Mesendoderm (in vitro differentiated cells): ENCODE data around the gene ADAM33.

Experiments used
- DNase-seq: peaks from one replicate; pipeline ENCODE4 v3.0.0; 2013
- H2AK5ac ChIP-seq: 2 replicates; pipeline ENCODE4 v1.6.1; 2013; ENCODE audit warnings: low read length, inconsistent platforms
- H2BK120ac ChIP-seq: 2 replicates; pipeline ENCODE4 v1.6.1; 2013; ENCODE audit warnings: low read depth, mild to moderate bottlenecking, low read length, moderate library complexity, mixed read lengths
- H2BK15ac ChIP-seq: replicated peaks from 2 replicates; pipeline ENCODE4 v1.6.1; 2013; ENCODE audit warnings: low read depth, mild to moderate bottlenecking, moderate library complexity
- H2BK5ac ChIP-seq: 2 replicates; pipeline ENCODE4 v1.6.1; 2013; ENCODE audit warnings: low read length, inconsistent platforms
- H3K18ac ChIP-seq: 2 replicates; pipeline ENCODE4 v1.6.1; 2013; ENCODE audit warnings: mild to moderate bottlenecking, low read length, mixed read lengths
- H3K23ac ChIP-seq: one replicate; pipeline ENCODE4 v1.6.1; 2013; ENCODE audit warnings: low read length
- H3K27ac ChIP-seq: 2 replicates; pipeline ENCODE4 v1.5.1; 2013; ENCODE audit warnings: low read depth, mild to moderate bottlenecking, inconsistent platforms, low read length, moderate library complexity
- H3K27me3 ChIP-seq: 2 replicates; pipeline ENCODE4 v1.6.1; 2013; ENCODE audit warnings: low read length, control low read depth, mild to moderate bottlenecking, inconsistent platforms; ENCODE audit not compliant: insufficient read depth, poor library complexity
- H3K36me3 ChIP-seq: 2 replicates; pipeline ENCODE4 v1.6.1; 2013; ENCODE audit warnings: low read length, inconsistent platforms; ENCODE audit not compliant: control insufficient read depth, insufficient read depth
- H3K4ac ChIP-seq: one replicate; pipeline ENCODE4 v1.6.1; 2013; ENCODE audit warnings: low read depth, mild to moderate bottlenecking, low read length, moderate library complexity
- H3K4me1 ChIP-seq: 2 replicates; pipeline ENCODE4 v1.6.1; 2013; ENCODE audit warnings: low read depth, low read length, inconsistent platforms; ENCODE audit not compliant: control insufficient read depth
- H3K4me2 ChIP-seq: 2 replicates; pipeline ENCODE4 v1.6.1; 2013; ENCODE audit warnings: low read length
- H3K4me3 ChIP-seq: 2 replicates; pipeline ENCODE4 v1.5.1; 2013; ENCODE audit warnings: mild to moderate bottlenecking, low read length
- H3K56ac ChIP-seq: one replicate; pipeline ENCODE4 v1.6.1; 2013; ENCODE audit warnings: low read length
- H3K79me1 ChIP-seq: 2 replicates; pipeline ENCODE4 v1.6.1; 2013; ENCODE audit warnings: low read length, inconsistent platforms
- H3K79me2 ChIP-seq: 2 replicates; pipeline ENCODE4 v1.6.1; 2013; ENCODE audit warnings: mild to moderate bottlenecking, low read length; ENCODE audit not compliant: control insufficient read depth, insufficient read depth
- H3K9ac ChIP-seq: 2 replicates; pipeline ENCODE4 v1.6.1; 2013; ENCODE audit warnings: low read length, inconsistent platforms
- H4K5ac ChIP-seq: one replicate; pipeline ENCODE4 v1.6.1; 2013; ENCODE audit warnings: low read length
- H4K8ac ChIP-seq: one replicate; pipeline ENCODE4 v1.6.1; 2013; ENCODE audit warnings: low read depth, mild to moderate bottlenecking, control low read depth, low read length, moderate library complexity
- WGBS: extraction: QIAGEN DNeasy Blood & Tissue Kit; methylation state at CpG from one replicate; pipeline ENCODE4 v1.1.7; 2013; ENCODE audit warnings: low lambda C conversion rate, missing lambda C conversion rate; ENCODE audit not compliant: insufficient coverage; ENCODE audit errors: extremely low coverage; 5-methylcytosine and 5-hydroxymethylcytosine counted together

Gene ADAM33

GRCh38 chr20:3699037-3699436, 17.2 kb upstream of the ADAM33 start:
- no peak overlapping the region for H3K23ac ChIP-seq
- no peak overlapping the region for H3K9ac ChIP-seq
- no peak overlapping the region for H3K4me3 ChIP-seq
- H3K56ac ChIP-seq = no peak overlapping the region
- no peak overlapping the region for H4K5ac ChIP-seq
- H4K8ac ChIP-seq = no peak overlapping the region
- no peak for DNase-seq
- H3K4ac ChIP-seq = no peak overlapping the region
- no CpG with 5 or more reads among the region's 16 CpGs for WGBS
- H2BK5ac ChIP-seq = no peak overlapping the region
- no peak overlapping the region for H3K18ac ChIP-seq
- no peaks in the 10 kb centered on the region for H3K79me2 ChIP-seq
- H3K27me3 ChIP-seq = no peaks in the 10 kb centered on the region
- no peaks in the 10 kb centered on the region for H3K79me1 ChIP-seq
- H3K4me2 ChIP-seq = no peak overlapping the region
- no peaks in the 10 kb centered on the region for H3K4me1 ChIP-seq
- no peak overlapping the region for H2BK15ac ChIP-seq
- no peaks in the 10 kb centered on the region for H3K36me3 ChIP-seq
- no peak overlapping the region for H3K27ac ChIP-seq
- no peak overlapping the region for H2BK120ac ChIP-seq
- H2AK5ac ChIP-seq = no peak overlapping the region

GRCh38 chr20:3698591-3699001, 16.8 kb upstream of the ADAM33 start:
- no peak overlapping the region for H3K9ac ChIP-seq

GRCh38 chr20:3697588-3698305, 15.9 kb upstream of the ADAM33 start:
- Histone ChIP-seq H3K27me3 (no peaks in the 10 kb centered on the region), H2BK15ac (no peak overlapping the region), H3K4me1 (no peaks in the 10 kb centered on the region), H3K4ac (no peak overlapping the region), H3K18ac (no peak overlapping the region), H3K79me1 (no peaks in the 10 kb centered on the region), H3K9ac (no peak overlapping the region), H2BK5ac (no peak overlapping the region), H3K79me2 (no peaks in the 10 kb centered on the region), H3K27ac (no peak overlapping the region), H3K36me3 (no peaks in the 10 kb centered on the region), H3K56ac (no peak overlapping the region), H4K8ac (no peak overlapping the region), H2AK5ac (no peak overlapping the region), H3K23ac (no peak overlapping the region), H3K4me2 (no peak overlapping the region), H3K4me3 (no peak overlapping the region), H4K5ac (no peak overlapping the region), H2BK120ac (no peak overlapping the region)
- WGBS = no CpG with 5 or more reads among the region's 18 CpGs
- no peak for DNase-seq

More at GRCh38 chr20:3698591-3699001, 16.8 kb upstream of the ADAM33 start:
- H2BK15ac ChIP-seq = no peak overlapping the region
- H3K27ac ChIP-seq = no peak overlapping the region
- no peak for DNase-seq
- no peaks in the 10 kb centered on the region for H3K27me3 ChIP-seq
- no peaks in the 10 kb centered on the region for H3K79me2 ChIP-seq
- no peak overlapping the region for H4K8ac ChIP-seq
- H3K4ac ChIP-seq = no peak overlapping the region
- no peak overlapping the region for H2AK5ac ChIP-seq
- no peak overlapping the region for H3K23ac ChIP-seq
- no peak overlapping the region for H3K4me3 ChIP-seq
- no peak overlapping the region for H2BK120ac ChIP-seq
- H3K56ac ChIP-seq = no peak overlapping the region
- no peak overlapping the region for H3K18ac ChIP-seq
- H3K36me3 ChIP-seq = no peaks in the 10 kb centered on the region
- H4K5ac ChIP-seq = no peak overlapping the region
- H3K4me1 ChIP-seq = no peaks in the 10 kb centered on the region
- no peak overlapping the region for H2BK5ac ChIP-seq
- H3K4me2 ChIP-seq = no peak overlapping the region
- no CpG with 5 or more reads among the region's 6 CpGs for WGBS
- H3K79me1 ChIP-seq = no peaks in the 10 kb centered on the region

- DNase-seq = no peak
- H3K9ac ChIP-seq = no peak overlapping the region
- H3K79me2 ChIP-seq = no peaks in the 10 kb centered on the region
- no CpG with 5 or more reads among the region's 15 CpGs for WGBS
- no peak overlapping the region for H2BK5ac ChIP-seq
- H3K4me2 ChIP-seq = no peak overlapping the region
- no peak overlapping the region for H3K27ac ChIP-seq
- no peak overlapping the region for H3K4me3 ChIP-seq
- H3K79me1 ChIP-seq = no peaks in the 10 kb centered on the region
- H3K4me1 ChIP-seq = no peaks in the 10 kb centered on the region
- no peak overlapping the region for H2BK15ac ChIP-seq
- H3K4ac ChIP-seq = no peak overlapping the region
- H3K36me3 ChIP-seq = no peaks in the 10 kb centered on the region
- H3K18ac ChIP-seq = no peak overlapping the region
- H4K5ac ChIP-seq = no peak overlapping the region
- H3K56ac ChIP-seq = no peak overlapping the region
- no peaks in the 10 kb centered on the region for H3K27me3 ChIP-seq
- H2AK5ac ChIP-seq = no peak overlapping the region
- H4K8ac ChIP-seq = no peak overlapping the region
- H3K23ac ChIP-seq = no peak overlapping the region
- no peak overlapping the region for H2BK120ac ChIP-seq
Measured at GRCh38 chr20:3696745-3697587, 15.2 kb upstream of the ADAM33 start.

DNA sequence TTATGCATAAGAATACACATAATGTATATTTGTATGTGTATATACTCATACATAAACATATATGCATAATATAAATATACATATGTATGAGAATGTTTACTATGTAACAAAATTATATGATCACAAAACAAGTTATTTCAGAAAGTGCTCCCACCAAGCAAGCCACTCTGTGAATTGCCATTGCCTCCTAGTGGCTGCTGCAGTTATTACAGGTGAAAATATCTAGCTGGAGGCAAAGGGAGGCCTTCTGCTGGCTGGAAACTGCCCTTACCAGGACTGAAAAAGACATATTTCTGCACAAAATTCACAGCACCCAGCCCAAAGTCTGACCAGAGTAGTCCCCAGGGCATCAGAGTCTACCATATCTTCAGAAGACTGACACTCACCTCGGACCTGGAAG, 14.4 kb upstream of the ADAM33 start:
- Histone ChIP-seq H4K8ac (no peak overlapping the region), H2BK5ac (no peak overlapping the region), H3K4me3 (no peak overlapping the region), H4K5ac (no peak overlapping the region), H3K36me3 (no peaks in the 10 kb centered on the region), H3K18ac (no peak overlapping the region), H3K56ac (no peak overlapping the region), H3K4me2 (no peak overlapping the region), H3K27ac (no peak overlapping the region), H3K23ac (no peak overlapping the region), H3K79me1 (no peaks in the 10 kb centered on the region), H3K27me3 (no peaks in the 10 kb centered on the region), H3K9ac (no peak overlapping the region), H2AK5ac (no peak overlapping the region), H3K4ac (no peak overlapping the region), H3K79me2 (no peaks in the 10 kb centered on the region), H3K4me1 (no peaks in the 10 kb centered on the region), H2BK120ac (no peak overlapping the region), H2BK15ac (no peak overlapping the region)
- no CpG with 5 or more reads among the region's 1 CpG for WGBS
- peak; percentile 40 for DNase-seq
